Thymus (tissue), 2 donors: ENCODE results near the gene RIMKLB. TPM values are rescaled to one million over a fixed set of nuclear protein-coding genes. Genes with fewer than 3 reads are reported as not detected.

ENCODE experiments used
- polyA plus RNA-seq: library from polyadenylated mRNA; stranded (reverse); fragments of 200-250 nt; gene quantifications from one replicate; pipeline ENCODE4 v1.2.3, GENCODE V29; 2013
- total RNA-seq: library from RNA; stranded (reverse); fragments of 120-200 nt; gene quantifications from one replicate; pipeline ENCODE4 v1.2.4, GENCODE V29; 2013
- donor health status: healthy.

The RIMKLB gene
- total and polyA plus RNA-seq, 2 donors: 44.1 to 95.5 TPM

Other genes with a start within 250 kb of the RIMKLB start
- gene CLEC6A, start 242.0 kb upstream of the RIMKLB start, total RNA-seq: 0.09 TPM
- gene CLEC6A, start 242.0 kb upstream of the RIMKLB start, polyA plus RNA-seq: 0.02 TPM
- gene CLEC4D, start 184.5 kb upstream of the RIMKLB start, total RNA-seq: 0.33 TPM
- gene CLEC4D, start 184.5 kb upstream of the RIMKLB start, polyA plus RNA-seq: 0.41 TPM
- 0.19 TPM for gene CLEC4E, start 157.1 kb upstream of the RIMKLB start, total RNA-seq
- 4.1 TPM for gene CLEC4E, start 157.1 kb upstream of the RIMKLB start, polyA plus RNA-seq
- gene AICDA, start 85.1 kb upstream of the RIMKLB start, total RNA-seq: 0.42 TPM
- gene AICDA, start 85.1 kb upstream of the RIMKLB start, polyA plus RNA-seq: 0.39 TPM
- 7.5 TPM for gene MFAP5, start 35.2 kb upstream of the RIMKLB start, total RNA-seq
- gene MFAP5, start 35.2 kb upstream of the RIMKLB start, polyA plus RNA-seq: 6.7 TPM
- gene A2ML1, start 124.6 kb downstream of the RIMKLB start, total RNA-seq: 1.8 TPM
- 30.0 TPM for gene A2ML1, start 124.6 kb downstream of the RIMKLB start, polyA plus RNA-seq
- gene PHC1, start 216.5 kb downstream of the RIMKLB start, total RNA-seq: 21.4 TPM
- 73.2 TPM for gene PHC1, start 216.5 kb downstream of the RIMKLB start, polyA plus RNA-seq